NCI-H1048 (cell line): ENCODE measurements around the gene SMOC2.

Experiments used
- DNase-seq: peaks from one replicate; lab custom pipeline; 2025; lab: John Stamatoyannopoulos, UW

Gene SMOC2

GRCh38 chr6:168711666-168712300, 270.8 kb downstream of the SMOC2 start:
- no peak for DNase-seq

GRCh38 chr6:168712993-168713392, 272.0 kb downstream of the SMOC2 start:
- no peak for DNase-seq

- DNase-seq, result no peak
These were observed 272.9 kb downstream of the SMOC2 start for GRCh38 chr6:168713839-168714238.

- no peak for DNase-seq
These were observed 273.7 kb downstream of the SMOC2 start for GRCh38 chr6:168714547-168715260.

- DNase-seq, result no peak
These were observed 274.9 kb downstream of the SMOC2 start for GRCh38 chr6:168715643-168716481.

- DNase-seq, result no peak
These were observed 275.6 kb downstream of the SMOC2 start for GRCh38 chr6:168716581-168716980.

GRCh38 chr6:168717491-168717890, 276.5 kb downstream of the SMOC2 start:
- DNase-seq, result no peak
